GM12875 (cell line): Measurements from ENCODE around the gene JSRP1.

Experiments used
- H3K4me3 ChIP-seq: one replicate; pipeline ENCODE4 v1.5.1; 2011; ENCODE audit warnings: low read depth, low read length, control low read depth
- TF ChIP-seq, protein P1 (sequence below): IDR thresholded peaks from 2 replicates; pipeline ENCODE4 v1.5.1; 2011; ENCODE audit warnings: low read depth, mild to moderate bottlenecking, control low read depth, inconsistent platforms, low read length, moderate library complexity, borderline replicate concordance; ENCODE audit not compliant: insufficient read depth

The JSRP1 gene

DNA sequence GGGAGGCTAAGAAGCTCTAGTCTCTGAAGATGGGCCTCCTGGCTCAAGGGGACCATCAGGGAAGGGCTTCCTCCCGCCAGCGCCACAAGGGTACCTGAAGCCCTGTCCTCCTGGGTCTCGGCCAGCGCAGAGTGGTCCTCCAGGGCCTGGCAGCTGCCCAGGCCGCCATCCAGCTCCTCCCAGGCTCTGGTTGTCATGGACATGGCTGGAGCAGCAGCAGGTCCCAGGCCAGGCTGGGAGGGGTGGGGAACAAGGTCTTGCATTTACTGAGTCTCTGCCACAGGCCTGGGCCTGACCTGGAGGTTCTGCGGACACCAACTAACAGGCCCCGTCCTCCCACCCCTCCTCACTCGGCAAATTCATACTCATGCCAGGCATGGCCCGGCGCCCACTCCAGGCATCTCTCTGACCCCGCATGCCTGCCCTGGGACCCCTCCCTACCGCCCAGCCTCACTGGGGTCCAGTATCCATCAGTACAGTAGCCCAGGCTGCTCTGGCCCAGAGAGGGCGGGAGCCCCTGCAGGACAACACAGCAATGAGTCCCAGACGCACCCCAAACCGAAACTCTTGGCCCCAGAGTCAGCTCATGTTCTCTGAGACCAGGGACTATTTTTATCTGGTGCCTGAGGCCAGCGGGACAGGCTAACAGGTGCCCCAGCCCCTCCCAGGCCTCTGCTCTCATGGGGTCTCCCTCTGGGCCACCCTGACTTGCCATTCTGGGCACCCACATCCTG is 938 bp downstream of the JSRP1 start:
- H3K4me3 ChIP-seq = no peak overlapping the region
- TF ChIP-seq, protein P1, sequence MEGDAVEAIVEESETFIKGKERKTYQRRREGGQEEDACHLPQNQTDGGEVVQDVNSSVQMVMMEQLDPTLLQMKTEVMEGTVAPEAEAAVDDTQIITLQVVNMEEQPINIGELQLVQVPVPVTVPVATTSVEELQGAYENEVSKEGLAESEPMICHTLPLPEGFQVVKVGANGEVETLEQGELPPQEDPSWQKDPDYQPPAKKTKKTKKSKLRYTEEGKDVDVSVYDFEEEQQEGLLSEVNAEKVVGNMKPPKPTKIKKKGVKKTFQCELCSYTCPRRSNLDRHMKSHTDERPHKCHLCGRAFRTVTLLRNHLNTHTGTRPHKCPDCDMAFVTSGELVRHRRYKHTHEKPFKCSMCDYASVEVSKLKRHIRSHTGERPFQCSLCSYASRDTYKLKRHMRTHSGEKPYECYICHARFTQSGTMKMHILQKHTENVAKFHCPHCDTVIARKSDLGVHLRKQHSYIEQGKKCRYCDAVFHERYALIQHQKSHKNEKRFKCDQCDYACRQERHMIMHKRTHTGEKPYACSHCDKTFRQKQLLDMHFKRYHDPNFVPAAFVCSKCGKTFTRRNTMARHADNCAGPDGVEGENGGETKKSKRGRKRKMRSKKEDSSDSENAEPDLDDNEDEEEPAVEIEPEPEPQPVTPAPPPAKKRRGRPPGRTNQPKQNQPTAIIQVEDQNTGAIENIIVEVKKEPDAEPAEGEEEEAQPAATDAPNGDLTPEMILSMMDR = no peak

DNA sequence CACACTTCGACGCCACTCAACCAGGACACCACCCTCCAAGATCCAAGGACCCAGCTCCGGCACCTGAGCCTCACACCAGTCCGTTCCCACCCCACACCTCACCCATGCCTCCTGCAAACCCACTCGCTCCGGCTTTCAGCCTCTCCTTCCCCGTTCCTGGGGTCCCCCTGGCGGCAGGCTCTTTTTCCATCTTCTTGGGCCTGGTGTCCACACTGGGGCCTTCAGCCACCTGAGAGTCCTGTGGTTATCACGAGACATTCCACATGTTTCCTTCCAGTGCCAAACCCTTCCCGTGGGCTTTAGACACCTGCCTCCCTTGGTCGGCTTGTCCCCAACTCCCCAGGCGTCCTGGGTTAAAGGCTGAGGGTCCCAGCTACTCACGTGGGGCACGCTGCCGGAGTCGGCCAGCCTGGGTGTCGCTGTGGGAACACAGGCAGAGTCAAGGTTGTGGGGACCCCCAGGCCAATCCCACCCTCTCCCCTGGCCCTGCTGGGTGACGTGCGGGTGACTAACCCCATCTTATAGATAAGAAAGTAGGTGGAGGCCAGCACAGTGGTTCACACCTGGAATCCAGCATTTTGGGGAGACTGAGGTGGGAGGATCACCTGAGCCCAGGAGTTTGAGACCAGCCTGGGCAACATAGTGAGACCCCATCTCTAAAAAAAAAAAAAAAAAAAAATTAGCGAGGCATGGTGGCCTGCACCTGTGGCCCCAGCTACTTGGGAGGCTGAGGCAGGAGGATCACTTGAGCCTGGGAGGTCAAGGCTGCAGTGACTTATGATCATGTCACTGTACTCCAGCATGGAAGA is 1.9 kb downstream of the JSRP1 start:
- TF ChIP-seq, protein P1 = no peak
- H3K4me3 ChIP-seq = no peak overlapping the region

DNA sequence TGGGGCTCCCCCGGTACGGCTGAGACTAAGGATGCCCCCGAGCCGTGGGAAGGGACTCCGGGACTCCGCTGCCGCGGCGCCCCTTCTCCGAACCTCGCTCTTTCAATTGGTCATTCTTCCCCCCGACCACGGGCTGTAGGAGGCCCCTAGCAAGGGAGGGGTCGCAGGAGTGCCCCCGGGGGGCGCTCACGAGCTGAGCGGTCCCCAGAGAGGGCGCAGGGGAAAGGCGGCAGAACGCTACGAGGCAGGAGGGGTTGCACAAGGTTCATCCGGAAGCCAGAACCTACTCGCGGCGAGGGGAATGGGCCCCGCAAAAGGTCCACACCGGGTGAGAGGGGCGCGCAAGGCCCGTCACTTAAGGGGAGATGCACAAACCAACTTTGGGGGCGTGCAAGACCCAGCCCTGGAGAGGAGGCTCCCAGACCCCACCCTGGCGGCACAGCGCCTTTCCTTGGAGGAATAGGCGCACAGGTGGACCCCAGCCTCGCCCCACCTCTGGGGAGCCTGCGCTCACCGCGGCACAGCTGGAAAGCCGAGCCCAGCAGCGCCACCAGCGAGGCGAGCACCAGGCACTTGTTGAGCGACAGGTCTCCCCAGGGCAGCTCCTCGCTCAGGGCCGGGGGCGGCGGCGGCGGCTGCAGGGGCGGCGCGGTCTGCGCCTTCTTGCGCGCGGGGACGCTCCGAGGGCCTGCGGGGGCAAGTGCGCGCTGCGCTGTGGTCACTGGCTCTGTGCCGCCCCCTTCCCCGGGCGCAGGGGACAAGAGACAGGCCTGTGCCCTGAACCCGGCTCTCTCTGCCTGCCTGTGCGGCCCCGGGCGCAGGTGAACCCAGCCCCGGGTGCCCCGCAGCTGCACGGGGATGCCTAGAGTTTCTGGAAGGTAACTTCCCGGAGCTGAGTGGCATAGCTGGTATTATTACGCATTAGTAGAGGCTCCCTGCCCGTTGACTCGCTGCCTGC is 2.8 kb downstream of the JSRP1 start:
- TF ChIP-seq, protein P1 = peak; percentile 50
- H3K4me3 ChIP-seq = peak overlapping the region; percentile 32

DNA sequence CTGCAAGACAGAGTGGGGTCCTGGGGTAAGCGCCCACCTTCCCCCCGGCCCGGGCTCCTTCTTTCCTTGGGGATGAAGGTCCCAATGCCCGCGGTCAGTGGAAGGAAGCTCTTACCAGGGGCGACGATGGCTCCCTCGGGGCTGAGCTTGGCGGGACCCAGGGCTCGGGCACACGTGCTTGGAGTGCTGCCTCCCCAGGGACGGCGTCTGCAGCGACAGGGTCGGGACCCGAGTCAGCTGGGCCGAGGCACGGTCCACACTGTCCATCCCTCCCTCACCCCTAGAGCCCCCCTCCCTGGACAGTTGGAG is 3.5 kb downstream of the JSRP1 start:
- TF ChIP-seq, protein P1 = no peak
- H3K4me3 ChIP-seq = peak overlapping the region; percentile 32

DNA sequence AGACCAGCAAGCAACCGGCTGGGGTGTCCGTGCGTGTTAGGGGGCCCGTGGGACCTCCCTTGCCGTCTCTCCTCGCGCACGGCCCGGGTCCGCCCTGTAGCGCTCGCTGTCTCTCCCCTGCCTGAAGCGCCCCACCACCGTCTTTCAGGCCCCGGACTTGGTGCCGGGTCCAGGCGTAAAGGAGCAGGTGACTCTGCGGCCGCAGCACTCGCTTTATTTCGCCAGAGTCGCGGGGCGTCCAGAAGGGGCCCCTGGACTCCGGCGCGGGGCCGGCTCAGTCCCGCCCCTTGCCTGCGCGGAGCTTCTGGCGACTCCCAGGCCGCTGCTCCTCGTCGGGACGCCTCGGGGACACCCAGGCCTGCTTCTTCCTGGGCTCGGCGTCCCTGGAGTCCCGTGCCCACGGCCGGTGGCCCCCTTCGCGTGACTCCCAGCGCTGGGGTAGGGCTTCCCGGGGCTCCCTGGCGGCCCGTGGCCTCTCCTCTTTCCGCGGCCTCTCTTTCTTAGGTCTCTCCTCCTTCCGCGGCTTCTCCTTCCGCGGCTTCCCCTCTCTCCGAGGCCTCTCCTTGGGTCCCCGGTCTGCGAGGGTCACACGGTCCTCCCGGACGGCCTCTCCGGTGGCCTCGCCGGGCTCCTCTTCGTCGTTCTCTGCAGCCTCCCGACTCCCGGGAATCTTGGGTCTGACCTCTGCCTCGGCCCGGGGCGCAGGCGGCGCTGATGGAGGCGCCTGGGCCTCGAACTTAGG is 4.0 kb downstream of the JSRP1 start:
- no peak overlapping the region for H3K4me3 ChIP-seq

More for the DNA sequence above, 4.0 kb downstream of the JSRP1 start:
- TF ChIP-seq, protein P1 = no peak
